Measurements from ENCODE around the gene ZNF611.
A peak's percentile ranks its signal among the peaks of the same experiment; 100 is the strongest.
"Not testable (repeated sequence)": the region's sequence is repeated elsewhere in the genome, so short reads cannot be mapped to it uniquely, and the experiment has no call there.

The ZNF611 gene

GRCh38 chr19:52675239-52675638 is 59.6 kb downstream of the ZNF611 start:
- not testable (repeated sequence) for DNase-seq

- DNase-seq, result no peak
Observed at GRCh38 chr19:52673014-52673413, 61.8 kb downstream of the ZNF611 start.

- no peak for DNase-seq
Observed at GRCh38 chr19:52670046-52670445, 64.8 kb downstream of the ZNF611 start.

- DNase-seq, result no peak
Observed at GRCh38 chr19:52669586-52669985, 65.3 kb downstream of the ZNF611 start.

GRCh38 chr19:52667972-52668371 is 66.9 kb downstream of the ZNF611 start:
- DNase-seq, result no peak

- no peak for DNase-seq
Observed at GRCh38 chr19:52666506-52666905, 68.3 kb downstream of the ZNF611 start.

- DNase-seq, result no peak
Observed at GRCh38 chr19:52665529-52665928, 69.3 kb downstream of the ZNF611 start.

- DNase-seq, result no peak
Observed at GRCh38 chr19:52665027-52665426, 69.8 kb downstream of the ZNF611 start.

GRCh38 chr19:52664461-52664860 is 70.4 kb downstream of the ZNF611 start:
- DNase-seq, result no peak

GRCh38 chr19:52662631-52663030 is 72.2 kb downstream of the ZNF611 start:
- DNase-seq, result no peak

- no peak for DNase-seq
Observed at GRCh38 chr19:52660981-52661380, 73.9 kb downstream of the ZNF611 start.

- DNase-seq, result no peak
Observed at GRCh38 chr19:52659013-52659412, 75.8 kb downstream of the ZNF611 start.

- DNase-seq, result peak in 1 of 2 experiments; percentile 57
Observed at GRCh38 chr19:52658595-52658994, 76.2 kb downstream of the ZNF611 start.

- DNase-seq, result no peak
Observed at GRCh38 chr19:52653161-52653560, 81.7 kb downstream of the ZNF611 start.

Data from NCI-H2081 (cell line).